ENCODE data around the gene TNPO2. TPM values are rescaled to one million over a fixed set of nuclear protein-coding genes. Genes with fewer than 3 reads are reported as not detected.

Gene TNPO2
- total and polyA plus RNA-seq, 2 of the 13 experiments (the other 11 are each of a cell fraction or from before 2014, with no cell fraction given), result 31.7 to 61.0 TPM

GRCh38 chr19:12696366-12697335, 27.1 kb downstream of the TNPO2 start, which contains the start of gene FBXW9 (continued):
- TF ChIP-seq HOMEZ (CRISPR knock-in tag; IDR thresholded peaks at IDR 0.05; ENCODE audit: low read depth), result no peak
- no peak; the same call in 1 of the 2 replicates for TF ChIP-seq MXD3 (CRISPR knock-in tag; IDR thresholded peaks at IDR 0.05)
- TF ChIP-seq CBX5 (CRISPR knock-in tag; IDR thresholded peaks at IDR 0.05; ENCODE audit: borderline replicate concordance), result peak; percentile 61; the same call in 1 of the 2 replicates
- TF ChIP-seq PITX1 (CRISPR knock-in tag; IDR thresholded peaks at IDR 0.05), result peak; percentile 90
- TF ChIP-seq ZNF761 (CRISPR knock-in tag; conservative IDR thresholded peaks at IDR 0.05), result no peak
- peak; percentile 48; the same call in 1 of the 2 replicates for TF ChIP-seq RFX5 (IDR thresholded peaks at IDR 0.05; ENCODE audit: low read depth, low read length)
- TF ChIP-seq TOE1 (CRISPR knock-in tag; IDR thresholded peaks at IDR 0.05), result no peak
- no peak for TF ChIP-seq ZNF101 (CRISPR knock-in tag; IDR thresholded peaks at IDR 0.05; ENCODE audit: borderline replicate concordance, low read depth)
- no peak for TF ChIP-seq HNRNPK (IDR thresholded peaks at IDR 0.05; ENCODE audit: low read depth, low read length, poor library complexity, severe bottlenecking)
- no peak for TF ChIP-seq TEF (CRISPR knock-in tag; IDR thresholded peaks at IDR 0.05)
- peak; percentile 75; the same call in 1 of the 2 replicates for TF ChIP-seq ZNF275 (CRISPR knock-in tag; IDR thresholded peaks at IDR 0.05; ENCODE audit: borderline replicate concordance)
- no peak for TF ChIP-seq AFF4 (CRISPR knock-in tag; IDR thresholded peaks at IDR 0.05)
- TF ChIP-seq ZNF280B (CRISPR knock-in tag; IDR thresholded peaks at IDR 0.05; ENCODE audit: borderline replicate concordance), result peak; percentile 95
- no peak for TF ChIP-seq SUZ12 (IDR thresholded peaks at IDR 0.05; ENCODE audit: low read depth, low read length)
- TF ChIP-seq ZNF260 (CRISPR knock-in tag; IDR thresholded peaks at IDR 0.05; ENCODE audit: borderline replicate concordance, low read depth), result no peak
- TF ChIP-seq SRSF9 (IDR thresholded peaks at IDR 0.05; ENCODE audit: borderline replicate concordance, insufficient read depth, low read depth, low read length, poor library complexity, severe bottlenecking), result no peak
